Nephron (organoid): ENCODE results near the gene PTPRA.
"Not testable (repeated sequence)": the region's sequence is repeated elsewhere in the genome, so short reads cannot be mapped to it uniquely, and the experiment has no call there.

ENCODE experiments used
- H3K27ac Mint-ChIP-seq, 3 experiments: 2 replicates each; pipeline ENCODE4 v1.8.0; 2020; ENCODE audit warnings: mixed read lengths in 3 of 3, mild to moderate bottlenecking in 2 of 3, moderate library complexity in 1 of 3
- H3K27me3 Mint-ChIP-seq: 2 replicates; pipeline ENCODE4 v1.8.0; 2021; ENCODE audit warnings: low read depth, mild to moderate bottlenecking, moderate library complexity, mixed read lengths
- H3K36me3 Mint-ChIP-seq: 2 replicates; pipeline ENCODE4 v1.8.0; 2020; ENCODE audit warnings: low read depth, mixed read lengths
- H3K4me1 Mint-ChIP-seq: 2 replicates; pipeline ENCODE4 v1.8.0; 2020; ENCODE audit warnings: mixed read lengths
- H3K4me3 Mint-ChIP-seq, 3 experiments: 2 replicates each; pipeline ENCODE4 v1.8.0; 2020; ENCODE audit warnings: mild to moderate bottlenecking in 3 of 3, mixed read lengths in 3 of 3, moderate library complexity in 2 of 3
- H3K9me3 Mint-ChIP-seq: 2 replicates; pipeline ENCODE4 v1.8.0; 2020; ENCODE audit warnings: mixed read lengths
- TF ChIP-seq, protein P1 (sequence below), 3 experiments: fragments of 200-600 bp; sonication (generic); IDR thresholded peaks; one replicate each; pipeline ENCODE4 v1.5.0; 2021; ENCODE audit warnings: antibody characterized with exemption in 3 of 3; ENCODE audit not compliant: unreplicated experiment in 3 of 3

The PTPRA gene

DNA sequence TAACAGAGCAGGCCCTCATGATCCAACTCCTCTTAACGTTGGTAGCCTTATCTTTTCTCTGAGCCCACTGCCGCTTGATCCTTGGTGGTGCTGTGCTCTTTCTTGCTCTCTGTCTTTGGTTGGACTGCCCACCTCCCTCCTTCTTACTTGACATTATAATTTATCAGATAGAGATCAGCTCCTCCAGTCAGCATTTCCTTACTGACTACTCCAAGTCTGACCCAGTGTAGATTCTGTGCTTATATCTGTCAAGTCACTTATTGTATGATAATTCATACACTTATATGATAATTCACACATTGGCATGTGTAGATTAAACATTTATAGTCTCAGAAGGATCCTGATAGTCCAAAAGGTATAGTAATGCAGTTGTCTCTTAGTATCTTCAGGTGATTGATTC lies 18.1 kb downstream of the PTPRA start:
- Mint-ChIP-seq H3K27ac (no peak overlapping the region), H3K9me3 (peaks cover 7% of the 10 kb centered on the region), H3K4me1 (peaks cover 12% of the 10 kb centered on the region), H3K4me3 (no peak overlapping the region), H3K27me3 (no peaks in the 10 kb centered on the region), H3K36me3 (peaks cover 16% of the 10 kb centered on the region)
- TF ChIP-seq, protein P1, sequence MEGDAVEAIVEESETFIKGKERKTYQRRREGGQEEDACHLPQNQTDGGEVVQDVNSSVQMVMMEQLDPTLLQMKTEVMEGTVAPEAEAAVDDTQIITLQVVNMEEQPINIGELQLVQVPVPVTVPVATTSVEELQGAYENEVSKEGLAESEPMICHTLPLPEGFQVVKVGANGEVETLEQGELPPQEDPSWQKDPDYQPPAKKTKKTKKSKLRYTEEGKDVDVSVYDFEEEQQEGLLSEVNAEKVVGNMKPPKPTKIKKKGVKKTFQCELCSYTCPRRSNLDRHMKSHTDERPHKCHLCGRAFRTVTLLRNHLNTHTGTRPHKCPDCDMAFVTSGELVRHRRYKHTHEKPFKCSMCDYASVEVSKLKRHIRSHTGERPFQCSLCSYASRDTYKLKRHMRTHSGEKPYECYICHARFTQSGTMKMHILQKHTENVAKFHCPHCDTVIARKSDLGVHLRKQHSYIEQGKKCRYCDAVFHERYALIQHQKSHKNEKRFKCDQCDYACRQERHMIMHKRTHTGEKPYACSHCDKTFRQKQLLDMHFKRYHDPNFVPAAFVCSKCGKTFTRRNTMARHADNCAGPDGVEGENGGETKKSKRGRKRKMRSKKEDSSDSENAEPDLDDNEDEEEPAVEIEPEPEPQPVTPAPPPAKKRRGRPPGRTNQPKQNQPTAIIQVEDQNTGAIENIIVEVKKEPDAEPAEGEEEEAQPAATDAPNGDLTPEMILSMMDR (IDR thresholded peaks at IDR 0.05; ENCODE audit: unreplicated experiment in 3 of 3): no peak

DNA sequence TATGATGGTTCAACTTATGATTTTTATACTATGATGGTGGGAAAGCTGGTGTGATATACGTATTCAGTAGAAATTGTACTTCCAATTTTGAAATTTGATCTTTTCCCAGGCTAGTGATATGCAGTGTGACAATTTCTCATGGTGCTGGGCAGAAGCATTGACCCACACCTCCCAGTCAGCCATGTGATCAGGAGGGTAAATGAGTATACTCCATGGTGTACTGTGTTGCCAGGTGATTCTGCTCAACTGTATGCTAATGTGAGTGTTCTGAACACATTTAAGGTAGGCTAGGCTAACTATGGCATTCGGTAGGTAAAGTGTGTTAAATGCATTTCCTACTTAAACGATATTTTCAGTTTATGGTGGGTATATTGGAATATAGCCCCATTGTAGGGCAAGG lies 19.1 kb downstream of the PTPRA start:
- no peaks in the 10 kb centered on the region for H3K27me3 Mint-ChIP-seq
- H3K4me3 Mint-ChIP-seq: no peak overlapping the region
- peaks cover 12% of the 10 kb centered on the region for H3K4me1 Mint-ChIP-seq
- TF ChIP-seq, protein P1 (IDR thresholded peaks at IDR 0.05; ENCODE audit: unreplicated experiment in 3 of 3): no peak
- peak overlapping the region in 1 of 3 experiments; percentile 63 for H3K27ac Mint-ChIP-seq
- H3K9me3 Mint-ChIP-seq: peaks cover 14% of the 10 kb centered on the region
- H3K36me3 Mint-ChIP-seq: peaks cover 24% of the 10 kb centered on the region

DNA sequence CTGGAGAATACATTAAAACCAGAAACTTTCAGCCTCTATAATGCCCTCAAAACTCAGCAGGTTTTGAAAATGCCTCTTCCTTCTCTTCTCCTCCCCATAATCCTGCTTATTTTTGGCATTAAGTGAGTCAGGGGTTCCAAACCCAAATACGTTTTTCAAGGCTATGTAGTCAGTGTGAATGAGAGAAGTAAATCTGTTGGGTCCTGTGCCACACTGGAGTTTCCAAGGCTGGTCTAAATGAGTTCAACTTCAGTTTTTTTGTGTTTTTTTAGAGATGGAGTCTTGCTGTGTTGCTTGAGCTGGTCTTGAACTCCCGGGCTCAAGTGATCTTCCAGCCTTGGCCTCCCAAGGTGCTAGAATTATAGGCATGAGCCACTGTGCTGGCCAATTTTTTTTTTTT lies 20.9 kb downstream of the PTPRA start:
- Mint-ChIP-seq H3K4me3 (no peak overlapping the region), H3K4me1 (peaks cover 12% of the 10 kb centered on the region), H3K9me3 (peaks cover 17% of the 10 kb centered on the region), H3K27me3 (peaks cover 3% of the 10 kb centered on the region), H3K36me3 (peaks cover 28% of the 10 kb centered on the region), H3K27ac (no peak overlapping the region)
- TF ChIP-seq, protein P1 (IDR thresholded peaks at IDR 0.05; ENCODE audit: unreplicated experiment in 3 of 3): no peak

DNA sequence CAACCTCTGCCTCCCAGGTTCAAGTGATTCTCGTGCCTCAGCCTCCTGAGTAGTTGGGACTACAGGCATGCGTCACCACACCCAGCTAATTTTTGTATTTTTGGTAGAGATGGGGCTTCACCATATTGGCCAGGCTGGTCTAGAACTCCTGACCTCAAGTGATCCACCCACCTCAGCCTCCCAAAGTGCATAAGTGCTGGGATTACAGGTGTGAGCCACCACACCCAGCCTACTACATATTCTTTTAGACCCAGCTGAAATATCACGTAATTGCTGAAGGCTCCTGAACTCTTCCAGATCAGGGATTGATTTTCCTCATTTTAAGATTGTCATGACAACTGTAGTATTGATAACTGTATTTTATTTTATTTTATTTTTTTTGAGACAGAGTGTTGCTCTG lies 21.9 kb downstream of the PTPRA start:
- H3K27me3 Mint-ChIP-seq, H3K4me3 Mint-ChIP-seq, H3K27ac Mint-ChIP-seq: not testable (repeated sequence)
- Mint-ChIP-seq H3K4me1 (peaks cover 12% of the 10 kb centered on the region), H3K36me3 (peaks cover 28% of the 10 kb centered on the region), H3K9me3 (peaks cover 17% of the 10 kb centered on the region)

DNA sequence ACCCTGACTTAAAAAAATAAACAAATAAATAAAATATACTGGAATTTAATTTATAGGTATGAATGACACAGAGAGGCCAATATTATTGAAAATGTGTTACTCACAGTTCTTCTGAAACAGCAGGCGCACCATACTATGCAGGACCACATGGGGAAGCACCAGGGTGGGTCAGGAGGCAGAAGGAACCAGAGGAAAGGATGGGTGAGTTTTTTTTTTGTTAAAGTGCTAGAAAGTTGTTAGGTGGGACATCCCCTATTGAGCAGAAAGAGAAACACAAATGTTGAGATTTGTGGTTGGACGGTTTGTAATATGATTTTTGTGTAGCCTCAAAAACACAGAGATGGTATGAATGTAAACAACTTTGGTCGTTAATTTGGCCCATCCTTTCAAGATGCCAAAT lies 26.0 kb downstream of the PTPRA start:
- Mint-ChIP-seq H3K4me3 (no peak overlapping the region), H3K36me3 (peaks cover 31% of the 10 kb centered on the region), H3K27me3 (peaks cover 3% of the 10 kb centered on the region), H3K27ac (no peak overlapping the region), H3K9me3 (peaks cover 17% of the 10 kb centered on the region), H3K4me1 (peaks cover 6% of the 10 kb centered on the region)
- TF ChIP-seq, protein P1 (IDR thresholded peaks at IDR 0.05; ENCODE audit: unreplicated experiment in 3 of 3): no peak

DNA sequence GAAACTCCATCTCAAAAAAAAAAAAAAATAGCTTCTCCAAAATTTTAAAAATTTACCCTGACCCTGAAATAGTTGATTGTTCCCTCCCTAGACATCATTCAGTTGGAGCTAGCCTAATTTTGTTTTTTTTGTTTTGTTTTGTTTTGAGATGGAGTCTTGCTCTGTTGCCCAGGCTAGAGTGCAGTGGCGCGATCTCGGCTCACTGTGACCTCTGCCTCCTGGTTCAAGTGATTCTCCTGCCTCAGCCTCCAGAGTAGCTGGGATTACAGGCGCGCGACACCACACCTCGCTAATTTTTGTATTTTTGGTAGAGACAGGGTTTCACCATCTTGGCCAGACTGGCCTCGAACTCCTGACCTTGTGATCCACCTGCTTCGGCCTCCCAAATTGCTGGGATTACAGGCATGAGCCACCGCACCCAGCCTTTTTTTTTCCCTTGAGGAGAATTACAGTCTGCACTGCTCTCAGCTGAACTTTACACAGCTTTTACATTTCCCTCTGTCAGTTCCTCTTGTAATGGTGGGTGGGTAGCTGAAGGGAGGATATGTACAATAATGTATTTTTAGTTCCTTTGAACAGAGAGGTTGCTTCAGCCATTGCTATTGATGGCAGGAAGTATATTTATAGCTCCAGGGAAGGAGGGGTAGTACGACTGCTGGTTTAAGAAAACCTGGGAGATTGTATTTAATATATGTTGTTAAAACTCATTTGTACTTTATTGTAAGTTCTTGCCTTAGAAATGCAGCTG lies 27.7 kb downstream of the PTPRA start:
- Mint-ChIP-seq H3K4me1 (peaks cover 6% of the 10 kb centered on the region), H3K9me3 (peaks cover 12% of the 10 kb centered on the region), H3K27me3 (peaks cover 3% of the 10 kb centered on the region), H3K4me3 (no peak overlapping the region), H3K36me3 (peaks cover 29% of the 10 kb centered on the region), H3K27ac (peak overlapping the region in 1 of 3 experiments; percentile 4)
- TF ChIP-seq, protein P1 (IDR thresholded peaks at IDR 0.05; ENCODE audit: unreplicated experiment in 3 of 3): no peak
